COR-L47 (cell line): ENCODE measurements around the gene ORC5.
"Not testable (repeated sequence)": the region's sequence is repeated elsewhere in the genome, so short reads cannot be mapped to it uniquely, and the experiment has no call there.

Source experiments
- DNase-seq: peaks from one replicate; lab custom pipeline; 2025; lab: John Stamatoyannopoulos, UW

Gene ORC5

DNA sequence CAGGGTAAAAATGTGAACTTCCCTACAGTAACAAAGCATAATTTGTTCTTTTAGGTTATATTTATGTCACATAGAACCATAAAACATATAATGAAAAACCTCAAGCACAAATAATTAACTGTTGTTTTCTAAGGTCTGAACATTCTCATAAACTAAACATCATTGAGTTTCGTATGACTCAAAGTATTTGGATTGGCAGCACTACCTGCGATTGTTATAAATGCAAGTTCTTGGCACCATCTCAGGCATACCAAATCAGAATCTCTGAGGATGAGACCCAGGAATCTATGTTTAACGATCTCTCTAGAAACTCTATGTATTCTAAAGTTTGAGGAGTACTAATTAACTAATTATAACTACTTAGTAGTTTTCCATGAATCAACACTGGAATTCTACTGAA is 22.5 kb downstream of the ORC5 start:
- DNase-seq = no peak

DNA sequence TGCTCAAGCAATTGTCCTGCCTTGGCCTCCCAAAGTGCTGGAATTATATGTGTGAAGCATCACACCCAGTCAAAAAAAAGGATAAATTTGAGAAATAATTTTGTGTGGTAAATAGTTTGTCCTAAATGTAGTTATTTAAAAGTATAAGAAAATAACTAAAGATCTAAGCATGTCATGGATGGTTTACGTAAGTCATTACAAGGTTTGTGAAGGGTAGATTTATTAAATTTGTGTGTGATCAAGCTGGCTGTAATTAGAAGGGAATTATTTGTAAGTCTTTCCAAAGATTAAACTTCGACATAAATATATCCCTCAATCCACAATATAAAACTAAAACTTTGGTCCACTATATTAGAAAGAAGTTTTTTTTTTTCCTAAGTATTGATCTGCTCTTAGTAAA is 28.6 kb downstream of the ORC5 start:
- DNase-seq = no peak

DNA sequence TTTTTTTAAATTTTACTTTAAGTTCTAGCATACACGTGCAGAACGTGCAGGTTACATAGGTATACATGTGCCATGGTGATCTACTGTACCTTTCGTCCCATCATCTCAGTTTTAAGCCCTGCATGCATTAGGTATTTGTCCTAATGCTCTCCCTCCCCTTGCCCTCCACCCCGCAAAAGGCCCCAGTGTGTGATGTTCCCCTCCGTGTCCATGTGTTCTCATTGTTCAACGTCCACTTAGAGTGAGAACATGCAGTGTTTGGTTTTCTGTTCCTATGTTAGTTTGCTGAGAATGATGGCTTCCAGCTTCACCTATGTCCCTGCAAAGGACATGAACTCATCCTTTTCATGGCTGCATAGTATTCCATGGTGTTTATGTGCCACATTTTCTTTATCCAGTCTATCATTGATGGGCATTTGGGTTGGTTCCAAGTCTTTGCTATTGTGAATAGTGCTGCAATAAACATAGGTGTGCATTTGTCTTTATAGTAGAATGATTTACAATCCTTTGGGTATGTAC is 30.2 kb downstream of the ORC5 start:
- not testable (repeated sequence) for DNase-seq

DNA sequence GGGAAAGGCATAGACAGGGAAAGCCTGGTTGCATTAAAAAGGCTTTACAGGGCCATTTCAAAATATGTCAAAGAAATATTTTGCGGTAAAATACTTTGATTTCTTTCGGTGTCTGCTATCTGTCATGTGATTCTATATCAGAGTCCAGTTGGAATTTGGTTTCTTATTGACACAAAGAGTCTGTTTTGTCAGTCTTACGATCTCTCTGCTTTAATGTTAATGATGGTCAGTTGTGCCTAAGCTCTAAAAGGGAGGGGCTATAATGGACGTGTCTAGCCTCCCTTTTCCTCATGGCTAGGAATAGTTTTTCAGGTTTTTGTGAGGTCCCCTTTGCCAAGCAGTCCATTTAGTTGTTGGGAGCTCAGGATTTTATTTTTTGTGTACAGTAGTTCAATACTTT is 31.5 kb downstream of the ORC5 start:
- DNase-seq = no peak

DNA sequence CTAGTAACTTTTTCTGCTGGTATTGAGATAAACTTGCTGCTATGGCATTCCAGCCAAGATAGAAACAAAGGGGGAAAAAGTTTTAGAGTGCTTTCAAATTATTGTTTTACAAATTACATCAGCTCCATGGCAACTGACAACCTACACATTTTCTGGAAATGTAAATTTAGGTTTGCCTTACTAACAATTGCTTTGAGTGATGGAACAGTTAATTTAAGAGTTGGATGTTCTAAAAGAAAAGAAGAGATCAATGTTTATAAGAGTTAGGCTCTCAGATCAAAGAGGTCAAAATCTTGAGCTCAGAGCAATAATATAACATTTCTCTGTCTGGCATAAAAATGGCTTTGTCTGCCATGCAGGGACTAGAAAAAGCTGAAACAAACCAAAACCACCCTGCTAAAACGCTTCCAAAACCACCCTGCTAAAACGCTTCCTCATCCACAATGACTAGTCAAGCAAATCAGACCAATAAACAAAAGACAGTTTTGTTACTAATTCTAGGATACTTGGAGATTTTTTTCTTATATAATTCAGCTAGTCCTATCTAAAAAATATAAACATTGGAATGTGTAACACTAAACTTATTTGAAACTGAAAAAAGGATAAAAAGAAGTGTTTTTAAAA is 32.3 kb downstream of the ORC5 start:
- DNase-seq = no peak

DNA sequence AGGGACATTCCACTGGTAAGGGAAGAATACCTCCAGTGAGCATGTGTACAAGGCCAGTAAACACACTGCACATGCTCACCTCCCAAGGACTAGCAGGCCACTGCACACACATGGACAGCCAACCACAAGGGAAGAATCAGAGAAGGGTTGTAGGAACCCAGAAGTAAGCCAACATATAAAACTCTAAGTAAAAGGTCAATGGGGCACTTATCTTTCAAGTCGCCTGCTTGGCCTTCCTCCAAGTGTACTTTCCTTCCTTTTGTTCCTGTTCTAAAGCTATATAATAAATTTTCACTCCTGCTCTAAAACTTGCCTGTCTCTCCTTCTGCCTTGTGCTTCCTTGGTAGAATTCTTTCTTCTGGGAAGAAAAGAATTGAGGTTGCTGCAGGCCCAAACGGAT is 33.0 kb downstream of the ORC5 start:
- DNase-seq = no peak

DNA sequence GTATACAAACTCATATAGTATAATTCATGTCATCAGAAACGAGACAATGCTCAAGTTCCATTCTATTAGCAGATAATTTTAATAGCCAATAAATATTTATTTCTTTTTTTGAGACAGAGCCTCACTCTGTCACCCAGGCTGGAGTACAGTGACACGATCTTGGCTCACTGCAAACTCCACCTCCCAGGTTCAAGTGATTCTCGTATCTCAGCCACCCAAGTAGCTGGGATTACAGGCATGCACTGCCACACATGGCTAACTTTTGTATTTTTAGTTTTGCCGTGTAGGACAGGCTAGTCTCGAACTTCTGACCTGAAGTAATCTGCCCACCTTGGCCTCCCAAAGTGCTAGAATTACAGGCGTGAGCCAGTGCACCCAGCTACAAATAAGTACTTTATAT is 45.7 kb downstream of the ORC5 start:
- DNase-seq = no peak

DNA sequence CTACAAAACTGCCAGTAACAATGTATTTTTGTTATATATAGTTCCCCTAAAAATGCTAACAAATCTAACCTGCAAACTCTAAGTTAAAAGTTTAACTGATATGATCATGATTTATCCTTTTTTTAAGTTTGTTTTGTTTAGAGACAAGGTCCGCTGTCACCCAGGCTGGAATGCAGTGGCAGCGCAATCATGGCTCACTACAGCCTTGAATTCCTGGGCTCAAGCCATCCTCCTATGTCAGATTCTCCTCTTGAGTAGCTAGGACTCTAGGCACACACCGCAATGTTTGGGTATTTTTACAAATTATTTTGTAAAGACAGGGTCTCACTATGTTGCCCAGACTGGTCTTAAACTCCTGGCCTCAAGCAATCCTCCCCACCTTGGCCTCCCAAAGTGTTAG is 46.6 kb downstream of the ORC5 start:
- no peak for DNase-seq

DNA sequence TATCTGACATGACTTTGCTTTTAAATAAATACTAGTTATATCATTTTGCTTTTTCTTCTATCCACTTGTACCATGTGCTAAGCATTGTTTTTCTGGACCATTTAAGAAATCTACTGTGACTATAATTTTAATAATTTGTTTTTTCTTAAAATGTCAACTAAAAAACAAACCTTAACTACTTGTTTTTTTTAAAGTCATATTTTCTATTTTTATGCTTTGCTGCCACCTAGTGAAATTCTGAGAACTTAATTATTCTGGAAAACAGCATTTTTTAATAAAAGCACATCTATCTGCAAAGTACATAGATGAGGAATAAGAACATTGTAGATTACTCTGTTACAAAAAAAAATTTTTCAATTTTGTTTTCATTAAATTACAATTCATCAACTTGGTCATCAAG is 47.4 kb downstream of the ORC5 start:
- peak; percentile 9 for DNase-seq

DNA sequence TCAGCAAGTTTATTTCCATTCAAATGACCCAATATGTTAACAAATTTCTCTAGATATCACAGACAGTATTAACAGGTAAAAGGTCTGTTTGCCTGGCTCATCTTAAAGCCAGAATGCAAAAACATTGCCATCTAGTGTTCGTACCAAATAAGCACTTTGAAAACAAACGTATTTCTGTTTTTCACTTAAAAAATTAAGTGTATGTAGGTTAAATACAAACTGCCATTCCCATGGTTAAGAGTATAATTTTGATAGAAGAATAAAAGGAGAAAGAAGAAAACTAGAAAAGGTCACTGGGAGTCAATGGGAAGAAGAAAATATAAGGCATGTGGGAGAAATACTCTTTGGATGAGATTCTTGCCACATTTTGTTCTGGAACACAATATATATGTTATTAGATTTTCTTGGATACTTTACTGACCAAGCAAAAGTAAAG is 51.0 kb downstream of the ORC5 start:
- peak; percentile 47 for DNase-seq

DNA sequence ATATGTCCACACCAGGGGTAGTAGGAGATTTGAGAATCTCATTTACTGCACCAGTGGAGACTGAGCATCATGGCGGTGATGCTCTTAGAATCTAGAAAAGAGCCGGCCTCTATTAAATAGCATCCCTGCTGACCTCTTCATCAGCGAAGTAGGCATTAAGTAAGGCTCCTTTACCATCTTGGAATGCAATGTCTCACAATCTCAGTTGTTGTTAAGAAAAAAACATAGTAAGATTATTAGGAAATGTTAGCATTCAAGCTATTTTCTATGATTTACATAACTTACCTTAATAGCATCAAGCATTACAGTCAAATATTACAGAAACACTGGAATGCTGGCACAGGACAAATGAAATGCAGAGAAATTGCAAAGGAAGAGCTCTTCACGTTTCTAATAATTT is 54.5 kb downstream of the ORC5 start:
- no peak for DNase-seq

DNA sequence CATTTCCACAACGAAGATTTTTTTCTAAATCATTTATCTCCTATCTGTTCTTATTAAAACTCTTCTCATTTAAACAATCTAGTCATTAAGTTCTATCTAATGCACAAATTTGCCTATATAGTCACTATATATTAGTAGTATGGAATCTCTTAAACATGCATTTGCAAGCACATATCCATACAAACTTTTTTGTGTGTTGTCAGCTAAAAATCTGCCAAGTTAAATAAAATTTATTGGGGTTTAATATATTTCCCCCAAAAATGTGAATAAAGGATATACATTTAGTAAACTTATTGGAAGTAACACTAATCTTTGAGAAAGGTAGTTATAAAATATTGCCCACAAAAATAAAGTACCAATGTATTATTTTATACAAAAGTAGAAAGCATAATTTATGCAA is 55.3 kb downstream of the ORC5 start:
- DNase-seq = no peak

DNA sequence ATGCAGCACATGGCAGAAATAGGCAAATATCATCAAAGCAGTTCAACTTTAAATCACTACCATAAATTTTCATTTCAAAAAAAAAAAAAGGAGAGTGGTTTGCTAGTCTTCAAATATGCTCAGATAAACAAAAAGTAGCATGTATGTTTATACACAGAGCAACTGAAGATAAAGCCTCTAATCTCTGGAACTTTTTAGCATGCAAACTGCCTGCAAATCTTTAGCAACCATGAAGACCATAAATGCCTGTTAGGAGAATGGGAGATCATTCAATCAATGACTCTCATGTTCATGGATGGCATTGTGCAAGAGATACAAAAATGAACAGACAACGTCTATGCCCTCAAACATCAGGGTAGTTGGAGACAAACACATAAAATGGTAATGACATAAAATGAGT is 57.3 kb downstream of the ORC5 start:
- no peak for DNase-seq

DNA sequence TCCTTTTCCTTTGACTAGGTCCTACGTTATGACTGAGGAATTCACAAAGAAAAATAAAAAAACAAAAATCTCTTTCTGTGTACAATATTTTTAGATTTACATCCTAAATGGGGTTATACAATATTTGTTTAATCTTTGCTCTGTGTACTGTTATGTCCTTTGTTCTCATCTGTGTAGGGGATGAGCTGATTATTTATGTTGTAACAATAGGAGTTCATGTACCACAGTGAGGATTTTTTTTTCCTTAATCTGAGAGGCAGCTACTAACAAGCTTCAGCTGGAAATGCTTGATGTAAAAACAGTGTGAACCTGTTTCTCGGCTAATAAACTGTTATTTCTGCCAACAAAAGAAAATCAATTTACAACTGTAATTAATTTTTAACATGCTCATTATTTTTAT is 58.0 kb downstream of the ORC5 start:
- DNase-seq = no peak

DNA sequence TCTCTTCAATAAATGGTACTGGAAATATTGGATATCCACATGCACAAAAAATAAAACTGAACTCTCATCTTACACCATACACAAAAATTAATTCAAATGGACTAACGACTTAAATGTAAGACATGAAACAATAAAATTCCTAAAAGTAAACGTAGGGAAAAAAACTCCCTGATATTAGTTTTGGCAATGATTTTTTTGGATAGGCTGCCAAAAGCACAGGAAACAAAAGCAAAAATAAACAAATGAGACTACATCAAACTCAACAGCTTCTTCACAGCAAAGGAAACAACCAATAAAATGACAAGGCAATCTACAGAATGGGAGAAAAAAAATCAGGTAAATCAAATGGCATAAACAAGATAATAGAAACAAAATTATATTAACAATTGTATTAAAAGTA is 65.7 kb downstream of the ORC5 start:
- no peak for DNase-seq

DNA sequence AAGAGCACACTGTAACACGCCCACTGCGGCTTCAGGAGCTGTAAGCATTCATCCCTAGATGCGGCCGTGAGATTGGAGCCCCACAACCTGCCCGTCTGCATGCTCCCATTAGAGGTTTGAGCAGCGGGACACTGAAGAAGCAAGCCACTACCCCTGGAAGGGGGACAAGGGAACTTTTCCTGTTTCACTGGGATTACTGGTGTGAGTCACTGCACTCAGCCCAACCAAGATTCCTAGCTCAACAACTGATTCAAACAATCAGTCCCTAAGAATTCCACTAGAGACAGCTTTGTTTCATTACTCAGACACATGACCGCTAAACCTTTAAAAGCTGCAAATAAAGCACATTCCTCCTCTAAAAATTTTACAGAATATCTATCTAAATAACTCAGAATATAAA is 69.8 kb downstream of the ORC5 start:
- DNase-seq = no peak

DNA sequence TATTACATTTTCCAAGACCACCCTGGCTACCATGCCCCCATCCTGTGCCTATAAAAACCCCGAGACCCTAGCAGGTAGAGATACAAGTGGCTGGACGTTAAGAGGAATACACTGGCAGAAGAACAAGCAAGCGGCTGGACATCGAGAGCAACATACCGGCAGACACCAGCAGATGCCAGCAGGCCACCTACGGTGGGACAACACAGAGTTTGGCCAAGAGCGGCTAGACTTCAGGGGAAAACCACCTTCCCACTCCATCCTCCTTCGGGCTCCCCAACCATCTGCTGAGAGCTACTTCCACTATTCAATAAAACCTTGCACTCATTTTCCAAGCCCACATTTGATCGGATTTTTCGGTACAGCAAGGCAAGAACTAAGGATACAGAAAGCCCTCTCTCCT is 70.3 kb downstream of the ORC5 start:
- DNase-seq = no peak

DNA sequence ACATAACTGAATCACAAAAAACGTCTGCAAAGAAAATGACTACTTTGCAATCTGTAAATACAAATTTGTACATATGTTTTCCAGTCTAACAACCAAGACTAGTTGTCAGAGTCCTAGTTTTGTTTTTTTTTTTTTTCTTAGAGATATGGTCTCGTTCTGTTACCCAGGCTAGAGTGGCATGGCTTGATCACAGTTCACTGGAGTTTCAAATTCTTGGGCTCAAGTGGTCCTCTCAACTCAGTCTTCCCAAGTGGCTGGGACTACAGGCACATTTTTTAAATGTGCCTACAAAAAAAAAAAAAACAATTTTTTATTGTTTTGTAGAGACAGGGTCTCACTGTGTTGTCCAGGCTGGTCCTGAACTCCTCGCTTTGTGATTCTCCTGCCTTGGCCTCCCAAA is 70.8 kb downstream of the ORC5 start:
- DNase-seq = no peak

DNA sequence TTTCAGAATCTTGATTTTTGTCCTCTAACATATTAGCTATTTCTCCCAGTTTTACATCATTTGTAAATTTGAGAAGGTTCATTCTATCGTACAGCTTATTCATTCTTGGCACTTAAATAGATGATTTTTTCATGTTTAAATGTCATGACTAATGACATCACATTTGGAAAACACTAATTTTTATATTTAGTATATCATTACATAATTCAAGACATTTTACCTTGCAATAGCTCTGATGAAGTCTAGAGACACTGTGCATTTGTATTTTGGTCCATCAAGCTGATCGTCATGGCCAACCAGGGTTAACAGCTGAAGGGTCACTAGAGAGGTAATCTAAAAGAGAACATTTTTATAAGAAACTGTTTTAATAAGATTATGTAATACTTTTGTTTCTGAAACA is 71.3 kb downstream of the ORC5 start:
- DNase-seq = no peak

DNA sequence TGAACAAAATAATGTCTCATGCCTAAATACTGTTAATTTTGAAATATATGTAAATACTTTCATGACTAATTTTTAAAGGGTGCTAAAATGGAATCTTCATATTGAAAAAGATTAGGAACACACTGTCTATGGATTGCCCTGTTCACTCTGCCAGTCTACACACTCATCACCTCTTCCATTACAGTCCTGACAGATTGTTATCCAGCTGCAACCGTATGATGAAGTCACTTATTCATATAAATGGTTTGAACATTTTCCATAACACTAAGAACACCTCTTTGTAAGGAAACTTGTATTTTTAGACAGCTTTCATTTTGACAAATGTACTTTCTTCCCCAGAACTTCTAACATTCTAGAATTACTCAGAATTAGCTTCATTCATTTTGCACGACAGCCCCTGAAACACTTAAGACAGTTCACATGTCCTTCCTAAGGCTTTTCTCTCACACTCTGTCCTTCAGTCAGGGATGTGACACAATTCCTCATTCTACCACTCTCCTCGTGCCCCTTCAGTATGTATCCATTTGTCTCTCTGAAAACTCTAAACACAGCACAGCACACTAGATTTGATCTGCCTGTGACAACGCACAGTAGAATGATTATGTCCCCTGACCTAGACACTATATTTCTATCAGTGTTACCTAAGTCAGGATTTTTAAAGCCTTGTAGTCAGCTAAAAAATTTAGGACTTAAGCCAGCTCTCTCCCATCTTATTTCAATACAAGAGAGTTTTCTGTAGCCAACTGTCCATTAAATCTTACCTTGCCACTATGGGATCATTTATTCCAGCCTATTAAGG is 71.9 kb downstream of the ORC5 start:
- no peak for DNase-seq

DNA sequence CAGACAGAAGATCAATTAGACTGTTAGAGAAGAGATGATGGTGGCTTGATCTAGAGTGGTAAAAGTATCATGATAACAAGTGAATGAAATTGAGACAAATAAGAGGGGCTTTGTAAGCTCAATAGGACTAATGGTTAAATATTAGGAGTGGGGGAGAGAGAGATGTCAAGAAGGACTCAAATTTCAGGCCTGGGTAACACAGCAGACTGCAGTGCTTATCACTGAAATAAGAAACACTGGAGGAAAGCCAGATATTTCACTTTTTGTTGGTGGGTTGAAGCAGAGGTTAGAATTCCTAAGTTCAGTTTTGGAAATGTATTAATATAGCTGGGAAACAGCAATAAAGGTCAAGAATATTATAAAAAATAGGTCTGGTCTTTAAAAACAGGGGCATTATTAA is 74.6 kb downstream of the ORC5 start:
- no peak for DNase-seq

DNA sequence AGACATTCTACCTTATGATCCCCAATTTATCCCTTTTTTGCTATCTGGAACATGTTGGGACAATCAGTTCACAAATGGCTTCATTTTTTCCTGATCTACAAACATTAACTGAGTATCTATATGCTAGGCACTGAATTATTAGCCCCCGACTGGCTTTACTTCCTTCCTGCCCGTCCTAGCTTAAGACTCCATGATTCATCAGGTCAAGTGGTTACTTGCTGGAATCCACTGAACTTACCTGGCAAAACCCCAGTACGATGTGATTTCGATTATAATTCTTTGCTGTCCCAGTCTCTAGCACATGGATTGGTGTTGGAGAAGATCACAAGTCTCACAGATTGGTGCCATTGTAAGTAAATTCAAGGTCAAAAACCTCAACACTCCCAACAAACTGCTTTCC is 77.1 kb downstream of the ORC5 start:
- no peak for DNase-seq

DNA sequence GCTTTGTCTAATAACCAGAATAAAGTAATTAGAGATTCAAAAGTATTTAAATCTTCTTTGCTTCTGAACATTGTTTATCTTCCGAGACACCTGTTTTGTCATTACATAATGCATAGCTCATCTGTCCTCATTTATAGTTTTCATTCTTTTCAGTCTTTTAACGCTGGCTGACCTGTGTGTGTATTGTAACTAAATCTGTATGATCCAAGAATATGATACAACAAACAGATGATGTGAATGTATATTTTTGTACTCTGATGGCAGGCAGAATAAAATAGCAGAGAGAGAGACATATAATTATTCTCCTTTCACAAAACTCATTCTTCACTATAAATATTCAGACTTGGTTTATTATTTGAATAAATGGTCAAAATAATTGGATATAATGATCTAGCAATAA is 80.6 kb downstream of the ORC5 start:
- no peak for DNase-seq

DNA sequence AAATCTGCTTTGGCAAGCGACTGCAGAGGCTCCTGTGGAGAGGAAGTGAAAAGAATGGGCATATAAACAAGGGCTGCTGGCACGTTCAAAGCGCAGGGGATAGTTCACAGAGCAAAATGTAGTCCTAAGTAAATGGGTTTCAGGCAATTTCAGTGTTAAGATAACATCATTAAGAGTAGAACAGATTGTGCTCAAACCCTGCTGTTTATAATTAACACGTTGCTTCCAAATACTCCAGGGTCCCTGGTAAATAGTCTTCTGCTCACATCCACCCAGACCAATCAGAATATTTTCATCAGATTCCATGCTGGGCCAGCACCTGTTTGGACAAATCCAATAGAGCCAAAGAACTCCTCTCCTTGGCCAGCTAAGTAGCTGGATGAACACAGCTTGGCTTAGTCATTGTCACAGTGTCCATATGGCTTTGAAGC is 81.4 kb downstream of the ORC5 start:
- peak; percentile 93 for DNase-seq
